CD4-positive, alpha-beta T cell treated with Interleukin-15 for 1 hour (primary cell): ENCODE measurements around the gene RXRB.
"Not testable (repeated sequence)": the region's sequence is repeated elsewhere in the genome, so short reads cannot be mapped to it uniquely, and the experiment has no call there.

Experiments
- DNase-seq: peaks from one replicate; pipeline ENCODE4 v3.0.0-alpha.2; 2020

The RXRB gene

GRCh38 chr6:33200219-33201146, at the start of gene RXRB, which contains the start of gene SLC39A7:
Gene RXRB, minus strand, starts transcription at chr6:33200665. Its CDS starts 189 bp downstream, at chr6:33200476.
Gene SLC39A7, plus strand, starts transcription at chr6:33200867. Its CDS starts 379 bp downstream, at chr6:33201246.
- peak; percentile 99 for DNase-seq

DNA sequence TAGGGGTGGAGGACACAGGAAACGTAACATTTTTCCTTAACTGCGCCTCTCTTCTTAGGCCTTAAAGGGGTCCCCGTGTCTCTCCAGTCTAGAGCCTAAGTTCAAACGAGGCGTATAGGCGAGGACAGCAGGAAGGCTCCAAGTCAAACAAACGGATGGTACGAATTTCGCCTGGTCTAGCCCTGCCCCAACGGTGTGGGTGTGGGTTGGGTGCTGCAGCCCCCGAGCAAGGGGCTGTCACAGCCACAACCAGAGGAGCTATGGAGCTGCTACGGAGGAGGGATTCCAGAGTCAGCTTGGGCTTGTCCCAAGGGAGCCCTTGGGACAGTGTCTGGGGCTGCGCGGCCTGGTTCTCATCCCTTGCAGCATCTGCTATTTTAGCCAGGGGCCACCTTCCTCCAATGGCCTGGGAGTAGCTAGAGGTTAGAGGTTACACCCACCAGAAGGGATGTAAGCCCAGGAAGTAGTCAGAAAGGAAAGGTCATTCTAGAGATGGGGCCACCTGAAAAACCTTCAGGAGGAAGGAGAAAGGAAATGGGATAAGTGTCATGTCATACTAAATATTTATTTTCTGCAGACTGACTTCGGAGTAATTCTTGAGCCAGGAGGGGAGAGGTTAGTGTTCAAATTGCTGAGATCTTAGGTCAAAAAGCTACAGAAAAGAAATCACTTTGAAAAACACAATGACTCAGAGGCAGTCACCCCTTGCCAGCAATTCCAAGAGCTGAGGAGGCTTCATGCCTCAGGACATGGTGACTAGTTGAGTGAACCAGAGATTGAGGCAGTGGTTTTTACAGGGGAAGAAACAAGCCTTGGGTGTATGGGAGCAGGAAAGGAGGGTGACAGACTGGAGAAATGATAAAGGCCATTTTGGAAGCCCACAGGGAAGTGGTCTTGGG, 49.5 kb upstream of the RXRB start:
- no peak for DNase-seq

GRCh38 chr6:33248932-33249731, 48.7 kb upstream of the RXRB start:
- DNase-seq = peak; percentile 99

DNA sequence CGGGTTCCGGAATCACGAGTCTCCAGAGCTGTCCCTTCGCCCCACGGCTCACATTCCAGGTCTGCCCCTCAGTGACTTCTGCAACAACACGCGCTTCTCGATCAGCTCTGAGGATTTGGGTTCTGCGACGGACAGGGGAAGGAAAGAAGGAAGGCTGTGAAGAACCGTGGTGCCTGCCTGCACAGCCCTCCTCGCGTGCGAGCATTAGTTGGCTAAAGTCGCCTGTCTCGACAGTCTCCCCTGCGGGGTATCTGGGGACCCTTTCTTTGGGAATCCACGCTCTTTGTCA, 48.1 kb upstream of the RXRB start:
- peak; percentile 26 for DNase-seq

GRCh38 chr6:33247977-33248642, 47.6 kb upstream of the RXRB start:
- peak; percentile 88 for DNase-seq

DNA sequence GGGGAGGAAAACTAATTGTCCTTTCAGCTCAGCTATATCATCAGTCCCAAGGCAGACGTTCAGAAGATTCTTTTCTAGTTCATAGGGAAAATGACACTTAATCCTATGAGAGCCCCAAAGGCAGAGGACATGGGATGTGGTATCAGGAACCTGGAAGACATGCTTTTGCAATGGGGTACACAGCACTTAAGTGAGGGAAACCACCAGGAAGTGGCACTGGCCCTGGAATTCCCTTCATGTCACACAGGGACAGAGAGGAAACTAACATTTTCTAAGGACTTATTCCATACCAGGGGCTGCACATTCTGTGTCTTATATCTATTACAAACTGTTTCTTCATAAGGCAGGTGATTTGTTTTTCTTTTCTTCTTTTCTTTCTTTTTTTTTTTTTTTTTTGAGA, 43.0 kb upstream of the RXRB start:
- no peak for DNase-seq

- DNase-seq = no peak
These were observed 41.5 kb upstream of the RXRB start for GRCh38 chr6:33241968-33242367.

- DNase-seq = no peak
These were observed 37.3 kb upstream of the RXRB start for GRCh38 chr6:33237741-33238140.

DNA sequence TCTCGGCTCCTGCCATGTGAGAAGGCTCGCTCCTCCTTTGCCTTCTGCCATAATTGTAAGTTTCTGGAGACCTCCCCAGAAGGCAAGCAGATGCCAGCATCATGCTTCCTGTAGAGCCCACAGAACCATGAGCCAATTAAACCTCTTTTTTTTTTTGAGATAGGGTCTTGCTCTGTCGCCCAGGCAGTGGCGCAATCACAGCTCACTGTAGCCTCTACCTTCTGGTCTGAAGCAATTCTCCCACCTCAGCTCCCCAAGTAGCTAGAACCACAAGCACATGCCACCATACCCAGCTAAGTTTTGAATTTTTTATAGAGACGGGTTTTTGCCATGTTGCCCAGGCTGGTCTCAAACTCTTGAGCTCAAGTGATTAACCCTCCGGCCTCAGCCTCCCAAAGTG, 36.4 kb upstream of the RXRB start:
- DNase-seq = no peak

- DNase-seq = no peak
These were observed 35.9 kb upstream of the RXRB start for GRCh38 chr6:33236328-33236727.

- DNase-seq = no peak
These were observed 34.8 kb upstream of the RXRB start for GRCh38 chr6:33235221-33235634.

DNA sequence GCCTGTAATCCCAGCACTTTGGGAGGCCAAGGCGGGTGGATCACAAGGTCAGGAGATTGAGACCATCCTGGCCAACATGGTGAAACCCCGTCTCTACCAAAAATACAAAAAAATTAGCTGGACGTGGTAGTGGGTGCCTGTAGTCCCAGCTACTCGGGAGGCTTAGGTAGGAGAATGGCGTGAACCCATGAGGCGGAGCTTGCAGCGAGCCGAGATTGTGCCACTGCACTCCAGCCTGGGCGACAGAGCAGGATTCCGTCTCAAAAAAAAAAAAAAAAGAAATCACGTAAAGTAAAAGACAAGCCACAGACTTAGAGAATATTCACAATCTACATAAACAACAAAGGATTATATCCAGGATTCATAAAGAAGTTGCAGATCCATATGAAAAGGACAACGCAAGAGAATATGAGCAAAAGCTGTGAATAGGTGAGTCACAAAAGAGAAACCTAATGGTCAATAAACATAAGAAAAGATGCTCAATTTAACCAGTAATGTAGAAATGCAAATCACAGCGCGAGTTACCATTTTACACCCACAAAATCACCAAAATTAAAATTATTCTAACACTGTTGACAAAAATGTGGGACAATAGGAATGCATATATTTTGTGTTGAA, 26.1 kb upstream of the RXRB start:
- DNase-seq = not testable (repeated sequence)

- DNase-seq = no peak
These were observed 17.2 kb upstream of the RXRB start for GRCh38 chr6:33217681-33218080.

DNA sequence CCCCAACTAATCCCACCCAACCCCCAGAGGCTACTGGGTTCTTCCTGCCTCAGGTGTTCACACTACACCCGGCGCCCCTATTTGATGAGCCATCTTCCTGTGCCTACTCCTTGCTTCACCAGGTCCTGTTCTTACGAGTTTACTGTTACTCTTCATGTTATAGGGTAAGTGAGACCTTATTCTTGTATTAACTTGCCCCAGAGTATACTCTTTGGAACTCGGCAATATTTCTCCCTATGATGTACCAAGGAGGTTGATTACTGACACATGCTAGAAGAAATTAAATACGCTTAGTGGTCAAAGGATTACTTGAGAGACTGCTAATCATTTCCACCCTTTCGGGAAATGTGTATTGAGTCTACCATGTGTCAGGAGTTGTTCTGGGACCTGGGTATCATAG, 16.8 kb upstream of the RXRB start:
- no peak for DNase-seq

DNA sequence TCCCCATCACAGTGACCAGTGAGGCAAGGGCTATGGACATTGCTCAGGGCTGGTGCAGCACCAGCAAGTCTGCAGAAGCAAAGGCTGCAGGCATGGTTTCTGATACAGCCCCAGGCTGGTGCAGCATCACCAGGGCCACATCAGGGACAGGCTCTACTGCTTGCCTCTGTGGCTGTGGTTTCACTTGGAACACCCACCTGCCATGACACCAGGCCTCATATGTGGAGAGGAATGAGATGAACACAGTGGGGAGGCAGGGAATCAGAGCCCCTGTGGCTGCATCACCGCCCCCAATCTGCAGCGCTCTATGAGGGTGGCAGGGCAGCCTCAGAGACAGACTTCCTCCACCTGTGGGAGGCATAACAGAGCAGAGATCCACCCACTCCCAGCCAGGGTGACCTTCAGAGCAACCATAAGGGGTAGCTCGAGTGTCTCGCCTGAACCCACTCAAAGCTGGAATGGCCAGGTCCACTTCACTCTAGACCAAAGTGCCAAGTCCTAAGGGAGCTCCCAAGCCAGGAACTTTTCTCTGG, 15.7 kb upstream of the RXRB start:
- DNase-seq = no peak

DNA sequence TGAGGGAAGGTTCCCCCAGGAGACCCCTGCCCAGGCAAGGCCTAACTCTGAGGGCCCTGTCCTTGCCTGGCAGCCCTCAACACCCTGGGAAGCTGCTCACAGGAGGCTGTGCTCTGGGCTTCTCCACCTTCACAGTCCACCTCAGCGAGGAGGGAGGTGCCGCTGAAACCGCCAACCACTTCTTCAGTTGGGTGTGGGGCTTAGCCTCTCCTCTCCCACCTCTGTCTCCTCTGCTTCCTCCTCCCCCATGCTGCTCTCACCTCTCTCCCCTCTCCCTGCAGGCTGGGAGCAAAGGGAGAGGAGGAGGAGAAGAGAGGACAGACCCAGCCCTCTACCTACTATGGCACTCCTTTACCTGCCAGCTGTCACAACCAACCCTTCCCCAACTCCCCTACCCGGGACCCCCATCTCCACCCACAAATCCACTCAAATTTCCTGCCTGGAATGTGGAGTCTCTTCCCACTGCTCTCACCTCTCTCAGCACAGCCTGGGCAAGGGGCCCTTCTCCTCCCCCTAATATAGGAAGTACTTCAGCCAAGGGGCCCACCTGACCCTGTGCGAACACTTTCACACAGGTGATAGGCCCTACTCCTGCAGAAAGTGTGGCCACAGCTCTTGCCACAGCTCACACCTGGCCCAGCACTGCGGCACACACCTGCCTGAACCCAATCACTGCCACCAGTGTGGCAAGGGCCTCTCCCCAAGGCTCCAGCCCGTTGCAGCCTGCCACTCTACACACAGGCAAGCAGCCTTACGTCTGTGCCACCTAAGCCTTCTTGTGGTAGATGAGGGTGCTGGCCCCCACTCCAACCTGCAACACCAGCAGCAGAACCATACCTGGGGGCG, 15.0 kb upstream of the RXRB start:
- DNase-seq = no peak

DNA sequence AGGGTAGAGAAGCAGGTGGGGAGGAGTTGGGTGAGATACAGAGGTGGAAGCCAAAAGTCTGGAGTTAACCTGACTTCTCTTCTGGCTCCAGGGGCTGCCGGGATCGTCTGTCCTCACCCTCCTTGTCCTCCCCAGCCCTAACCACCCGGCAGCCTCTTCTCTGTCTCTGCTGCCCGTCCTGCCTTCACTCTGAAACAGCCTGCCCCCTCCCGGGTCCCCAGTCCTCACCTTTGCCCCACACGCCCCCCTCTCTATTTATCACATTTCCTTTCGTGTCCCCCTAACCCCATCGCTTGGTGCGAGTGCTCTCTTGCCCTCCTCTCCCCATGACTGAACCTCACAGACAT, 13.5 kb upstream of the RXRB start:
- no peak for DNase-seq

DNA sequence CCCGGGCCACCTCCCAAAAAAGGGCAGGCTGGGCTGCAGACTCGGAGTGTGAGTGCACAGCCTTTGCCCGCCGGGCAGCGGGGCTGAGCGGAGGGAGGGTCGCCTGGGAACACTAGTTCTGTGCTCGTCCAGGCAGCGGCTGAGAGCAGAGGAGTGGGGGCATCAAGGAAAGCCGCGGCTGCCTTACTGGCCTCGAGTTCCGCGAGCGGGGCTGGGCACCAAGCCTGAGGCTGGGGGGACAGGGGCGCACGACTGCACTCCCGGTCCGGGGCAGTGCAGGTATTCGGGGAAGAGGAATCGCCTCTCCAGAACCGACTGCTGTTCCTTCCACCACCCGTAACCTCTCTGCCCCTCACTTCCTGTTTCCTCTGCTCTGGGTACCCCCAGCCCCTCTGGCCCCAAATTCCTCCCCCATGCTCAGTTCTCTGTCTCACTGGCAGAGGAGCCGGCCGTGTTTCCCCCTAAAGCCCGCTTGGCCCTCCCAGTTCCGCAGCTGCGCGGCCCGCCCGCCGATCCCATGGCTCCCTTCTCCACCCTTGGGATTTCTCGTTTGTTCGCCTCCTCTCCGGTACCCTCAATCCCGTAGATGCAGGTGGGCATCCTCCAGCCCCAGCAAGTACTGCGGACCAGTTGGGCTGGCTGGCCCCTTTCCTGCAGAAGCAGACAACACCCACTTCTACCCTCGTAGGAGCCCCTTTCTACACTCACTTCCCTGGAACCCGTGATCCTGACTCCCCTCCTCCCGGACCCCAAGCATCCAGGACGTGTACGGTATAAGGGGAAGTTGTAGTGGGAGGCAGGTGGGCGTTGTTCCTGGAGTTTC, 12.9 kb upstream of the RXRB start:
- DNase-seq = no peak

DNA sequence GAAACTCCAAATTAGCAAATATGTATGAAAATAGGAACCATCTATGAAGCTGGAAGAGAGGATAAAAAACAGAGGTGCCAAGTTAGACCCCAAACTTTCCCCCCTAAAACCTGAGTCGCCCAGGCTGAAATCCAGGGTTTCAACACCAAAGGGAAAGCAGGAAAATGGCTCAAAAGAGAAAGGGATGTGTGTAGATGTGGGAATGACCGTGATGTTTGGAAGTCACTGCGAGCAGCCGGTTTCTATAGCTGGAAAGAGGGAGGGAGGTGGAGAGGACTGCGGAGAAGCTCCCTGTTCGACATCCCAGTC, 12.3 kb upstream of the RXRB start:
- DNase-seq = no peak
